H9 (cell line): ENCODE data around the gene MEMO1. TPM values are rescaled to one million over a fixed set of nuclear protein-coding genes. Genes with fewer than 3 reads are reported as not detected.
"Not testable (repeated sequence)": the region's sequence is repeated elsewhere in the genome, so short reads cannot be mapped to it uniquely, and the experiment has no call there.

Experiments
- DNase-seq: peaks from one replicate; pipeline ENCODE4 v3.0.0-alpha.2; 2017
- H2AFZ ChIP-seq: one replicate; pipeline ENCODE4 v1.6.1; 2013; ENCODE audit warnings: mild to moderate bottlenecking, low read length, control low read depth, moderate library complexity
- H2AK5ac ChIP-seq: 2 replicates; pipeline ENCODE4 v1.6.1; 2013; ENCODE audit warnings: low read length, control low read depth, mixed read lengths; ENCODE audit not compliant: insufficient read length
- H2BK120ac ChIP-seq: one replicate; pipeline ENCODE4 v1.6.1; 2013; ENCODE audit warnings: low read depth, mild to moderate bottlenecking, low read length, control low read depth, inconsistent platforms; ENCODE audit not compliant: poor library complexity, severe bottlenecking
- H2BK12ac ChIP-seq: 2 replicates; pipeline ENCODE4 v1.6.1; 2013; ENCODE audit warnings: low read length, control low read depth, mixed read lengths, low read depth; ENCODE audit not compliant: insufficient read length
- H2BK15ac ChIP-seq: 2 replicates; pipeline ENCODE4 v1.6.1; 2013; ENCODE audit warnings: low read depth, low read length, control low read depth
- H2BK20ac ChIP-seq: one replicate; pipeline ENCODE4 v1.6.1; 2013; ENCODE audit warnings: low read depth, mild to moderate bottlenecking, low read length, control low read depth, inconsistent platforms; ENCODE audit not compliant: poor library complexity, severe bottlenecking
- H2BK5ac ChIP-seq: 2 replicates; pipeline ENCODE4 v1.6.1; 2013; ENCODE audit warnings: low read length, control low read depth, mixed read lengths; ENCODE audit not compliant: insufficient read length
- H3K14ac ChIP-seq: 2 replicates; pipeline ENCODE4 v1.6.1; 2013; ENCODE audit warnings: low read length, control low read depth; ENCODE audit not compliant: insufficient read depth
- H3K18ac ChIP-seq: 2 replicates; pipeline ENCODE4 v1.6.1; 2013; ENCODE audit warnings: low read depth, mild to moderate bottlenecking, mixed read lengths, low read length, control low read depth; ENCODE audit not compliant: insufficient read length
- H3K23ac ChIP-seq: 2 replicates; pipeline ENCODE4 v1.6.1; 2013; ENCODE audit warnings: low read length, control low read depth, mixed read lengths, low read depth; ENCODE audit not compliant: insufficient read length
- H3K23me2 ChIP-seq: 2 replicates; pipeline ENCODE4 v1.6.1; 2013; ENCODE audit warnings: low read depth, mild to moderate bottlenecking, mixed read lengths, low read length, control low read depth; ENCODE audit not compliant: insufficient read length, poor library complexity, severe bottlenecking
- H3K27ac ChIP-seq: 2 replicates; pipeline ENCODE4 v1.5.1; 2013; ENCODE audit warnings: low read length, control low read depth, mixed read lengths, low read depth; ENCODE audit not compliant: insufficient read length
- H3K27me3 ChIP-seq: 2 replicates; pipeline ENCODE4 v1.6.1; 2013; ENCODE audit warnings: low read length, control low read depth, inconsistent platforms; ENCODE audit not compliant: insufficient read depth
- H3K4ac ChIP-seq: 2 replicates; pipeline ENCODE4 v1.6.1; 2013; ENCODE audit warnings: low read depth, mild to moderate bottlenecking, control low read depth, inconsistent platforms, low read length, moderate library complexity
- H3K4me1 ChIP-seq: 2 replicates; pipeline ENCODE4 v1.6.1; 2013; ENCODE audit warnings: low read length, control low read depth, inconsistent platforms; ENCODE audit not compliant: insufficient read depth
- H3K4me2 ChIP-seq: 2 replicates; pipeline ENCODE4 v1.6.1; 2013; ENCODE audit warnings: low read length, control low read depth, mixed read lengths; ENCODE audit not compliant: insufficient read length, insufficient read depth
- H3K56ac ChIP-seq: 2 replicates; pipeline ENCODE4 v1.6.1; 2013; ENCODE audit warnings: low read depth, mild to moderate bottlenecking, mixed read lengths, low read length, control low read depth; ENCODE audit not compliant: insufficient read length
- H3K79me1 ChIP-seq: 2 replicates; pipeline ENCODE4 v1.6.1; 2013; ENCODE audit warnings: low read depth, mild to moderate bottlenecking, moderate library complexity, low read length, control low read depth, inconsistent platforms; ENCODE audit not compliant: insufficient read depth, poor library complexity, severe bottlenecking
- H3K79me2 ChIP-seq: 2 replicates; pipeline ENCODE4 v1.6.1; 2013; ENCODE audit warnings: low read length, control low read depth, inconsistent platforms; ENCODE audit not compliant: insufficient read depth
- H3K9ac ChIP-seq: 2 replicates; pipeline ENCODE4 v1.6.1; 2013; ENCODE audit warnings: low read length, control low read depth, mixed read lengths; ENCODE audit not compliant: insufficient read length; ENCODE audit errors: extremely low read depth
- H3K9me3 ChIP-seq: one replicate; pipeline ENCODE4 v1.6.1; 2013; ENCODE audit warnings: low read depth, low read length, inconsistent platforms; ENCODE audit not compliant: control insufficient read depth
- H3T11ph ChIP-seq: one replicate; pipeline ENCODE4 v1.6.1; 2013; ENCODE audit warnings: mild to moderate bottlenecking, low read length, control low read depth, inconsistent platforms
- H4K20me1 ChIP-seq: one replicate; pipeline ENCODE4 v1.6.1; 2013; ENCODE audit not compliant: control insufficient read depth, insufficient read length, insufficient read depth
- H4K5ac ChIP-seq: 2 replicates; pipeline ENCODE4 v1.6.1; 2013; ENCODE audit warnings: low read depth, mild to moderate bottlenecking, mixed read lengths, low read length, control low read depth; ENCODE audit not compliant: insufficient read length
- H4K8ac ChIP-seq: replicated peaks from 2 replicates; pipeline ENCODE4 v1.6.1; 2013; ENCODE audit warnings: low read length, control low read depth, mixed read lengths, low read depth; ENCODE audit not compliant: insufficient read length
- H4K91ac ChIP-seq: 2 replicates; pipeline ENCODE4 v1.6.1; 2013; ENCODE audit warnings: low read depth, mild to moderate bottlenecking, moderate library complexity, mixed read lengths, low read length, control low read depth; ENCODE audit not compliant: insufficient read length
- H3K27ac Mint-ChIP-seq, 3 experiments: 2 replicates in 2 of 3; 3 replicates in 1 of 3; pipeline ENCODE4 v1.8.0; 2020 to 2021; ENCODE audit warnings: mixed read lengths in 3 of 3, mild to moderate bottlenecking in 1 of 3, moderate library complexity in 1 of 3
- H3K27me3 Mint-ChIP-seq: 2 replicates; pipeline ENCODE4 v1.8.0; 2021; ENCODE audit warnings: low read depth, mild to moderate bottlenecking, moderate library complexity, mixed read lengths
- H3K36me3 Mint-ChIP-seq, 3 experiments: 2 replicates in 2 of 3; 3 replicates in 1 of 3; pipeline ENCODE4 v1.8.0; 2020 to 2021; ENCODE audit warnings: low read depth in 3 of 3, mixed read lengths in 3 of 3; ENCODE audit not compliant: insufficient read depth in 1 of 3
- H3K4me1 Mint-ChIP-seq, 2 experiments: 2 replicates each; pipeline ENCODE4 v1.8.0; 2020; ENCODE audit warnings: mixed read lengths in 2 of 2
- H3K4me3 Mint-ChIP-seq, 2 experiments: 2 replicates in 1 of 2; 3 replicates in 1 of 2; pipeline ENCODE4 v1.8.0; 2020 to 2021; ENCODE audit warnings: mild to moderate bottlenecking in 2 of 2, mixed read lengths in 2 of 2, moderate library complexity in 1 of 2
- H3K9me3 Mint-ChIP-seq, 2 experiments: 2 replicates in 1 of 2; 3 replicates in 1 of 2; pipeline ENCODE4 v1.8.0; 2020; ENCODE audit warnings: mild to moderate bottlenecking in 2 of 2, mixed read lengths in 2 of 2, moderate library complexity in 1 of 2
- WGBS: extraction: QIAGEN DNeasy Blood & Tissue Kit; methylation state at CpG from one replicate; pipeline ENCODE4 v1.1.7; 2013; ENCODE audit warnings: missing lambda C conversion rate, low lambda C conversion rate, mixed read lengths; ENCODE audit not compliant: insufficient read length; ENCODE audit errors: extremely low coverage; 5-methylcytosine and 5-hydroxymethylcytosine counted together
- total RNA-seq: library from RNA; stranded (reverse); gene quantifications from 2 replicates; pipeline ENCODE4 v1.2.1, GENCODE V29; 2021

Gene MEMO1
- total RNA-seq, 1 experiment from 2014 or later: 49.4 TPM

DNA sequence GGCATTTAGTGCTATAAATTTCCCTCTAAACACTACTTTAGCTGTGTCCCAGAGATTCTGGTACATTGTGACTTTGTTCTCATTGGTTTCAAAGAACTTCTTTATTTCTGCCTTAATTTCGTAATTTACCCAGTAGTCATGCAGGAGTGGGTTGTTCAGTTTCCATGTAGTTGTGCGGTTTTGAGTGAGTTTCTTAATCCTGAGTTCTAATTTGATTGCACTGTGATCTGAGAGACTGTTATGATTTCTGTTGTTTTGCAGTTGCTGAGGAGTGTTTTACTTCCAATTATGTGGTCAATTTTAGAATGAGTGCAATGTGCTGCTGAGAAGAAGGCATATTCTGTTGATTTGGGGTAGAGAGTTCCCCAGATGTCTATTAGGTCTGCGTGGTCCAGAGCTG lies 112.5 kb downstream of the MEMO1 start:
- not testable (repeated sequence) for H3K9me3 ChIP-seq, H3K23me2 ChIP-seq, H2BK5ac ChIP-seq, H2BK20ac ChIP-seq, H3K9ac ChIP-seq, H3K14ac ChIP-seq, H3K23ac ChIP-seq, H3K56ac ChIP-seq, H2BK12ac ChIP-seq, H3T11ph ChIP-seq, H4K8ac ChIP-seq, H3K27ac Mint-ChIP-seq, H4K20me1 ChIP-seq, H3K18ac ChIP-seq, H3K79me1 ChIP-seq, H2BK120ac ChIP-seq, H4K91ac ChIP-seq, H3K4me1 ChIP-seq, H3K4me2 ChIP-seq, H3K27ac ChIP-seq, H2BK15ac ChIP-seq, DNase-seq, H3K4me3 Mint-ChIP-seq, H3K27me3 Mint-ChIP-seq, H2AK5ac ChIP-seq, H2AFZ ChIP-seq, H3K79me2 ChIP-seq, H4K5ac ChIP-seq, H3K27me3 ChIP-seq, H3K4ac ChIP-seq
- peaks cover 35 to 37% of the 10 kb centered on the region in 2 experiments for H3K9me3 Mint-ChIP-seq
- peaks cover 11 to 12% of the 10 kb centered on the region in 2 experiments for H3K4me1 Mint-ChIP-seq
- no CpG with 5 or more reads among the region's 3 CpGs for WGBS
- peaks cover 53 to 75% (median 64%) of the 10 kb centered on the region in 3 experiments for H3K36me3 Mint-ChIP-seq

DNA sequence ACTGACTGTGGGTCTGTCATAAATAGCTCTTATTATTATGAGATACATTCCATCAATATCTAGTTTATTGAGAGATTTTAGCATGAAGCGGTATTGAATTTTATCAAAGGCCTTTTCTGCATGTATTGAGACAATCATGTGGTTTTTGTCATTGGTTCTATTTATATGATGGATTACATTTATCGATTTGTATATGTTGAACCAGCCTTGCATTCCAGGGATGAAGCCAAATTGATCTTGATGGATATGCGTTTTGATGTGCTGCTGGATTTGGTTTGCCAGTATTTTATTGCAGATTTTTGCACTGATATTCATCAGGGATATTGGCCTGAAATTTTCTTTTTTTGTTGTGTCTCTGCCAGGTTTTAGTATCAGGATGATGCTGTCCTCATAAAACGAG lies 113.5 kb downstream of the MEMO1 start:
- not testable (repeated sequence) for H3T11ph ChIP-seq, H3K27me3 ChIP-seq, H3K4ac ChIP-seq, H2BK12ac ChIP-seq, H3K23me2 ChIP-seq, H2BK5ac ChIP-seq, H3K27ac ChIP-seq, H3K14ac ChIP-seq, H3K23ac ChIP-seq, H3K79me1 ChIP-seq, H4K20me1 ChIP-seq, H2BK15ac ChIP-seq, H2BK20ac ChIP-seq, H4K5ac ChIP-seq, H3K27me3 Mint-ChIP-seq, H4K91ac ChIP-seq, H3K18ac ChIP-seq, H3K79me2 ChIP-seq, H3K4me2 ChIP-seq, H4K8ac ChIP-seq, H3K27ac Mint-ChIP-seq, H2AFZ ChIP-seq, H3K4me1 ChIP-seq, H2BK120ac ChIP-seq, H3K9ac ChIP-seq, DNase-seq, H3K9me3 ChIP-seq, H3K4me3 Mint-ChIP-seq, H2AK5ac ChIP-seq, H3K56ac ChIP-seq
- peaks cover 19 to 20% of the 10 kb centered on the region in 2 experiments for H3K4me1 Mint-ChIP-seq
- peaks cover 49 to 65% (median 59%) of the 10 kb centered on the region in 3 experiments for H3K36me3 Mint-ChIP-seq
- no CpG with 5 or more reads among the region's 4 CpGs for WGBS
- H3K9me3 Mint-ChIP-seq: peaks cover 35 to 37% of the 10 kb centered on the region in 2 experiments
